Natural killer cell treated with Interleukin-12 subunit alpha and Interleukin-12 subunit beta and Interleukin-15 and Interleukin-18, amount 100 ng/mL, for 72 hours (primary cell): Measurements from ENCODE around the gene KBTBD2. TPM values are rescaled to one million over a fixed set of nuclear protein-coding genes. Genes with fewer than 3 reads are reported as not detected.
"Not testable (repeated sequence)": the region's sequence is repeated elsewhere in the genome, so short reads cannot be mapped to it uniquely, and the experiment has no call there.

ENCODE experiments used
- ATAC-seq, 2 donors: fragments of 150-1000 bp; cut with Tn5 transposase in 1 of 2; sonication (Bioruptor Pico), chemical (Tn5 transposase) in 1 of 2; 2 replicates each; pipeline ENCODE4 v1.10.0; 2021
- DNase-seq: peaks from one replicate; pipeline ENCODE4 v3.0.0; 2022; ENCODE audit warnings: low spot score
- H3K27ac Mint-ChIP-seq, 2 donors: 1 replicate in 1 of 2; 2 replicates in 1 of 2; pipeline ENCODE4 v1.8.0; 2022; ENCODE audit warnings: mixed read lengths in 2 of 2, mild to moderate bottlenecking in 1 of 2, moderate library complexity in 1 of 2
- H3K27me3 Mint-ChIP-seq, 2 donors: 1 replicate in 1 of 2; 2 replicates in 1 of 2; pipeline ENCODE4 v1.8.0; 2022; ENCODE audit warnings: mixed read lengths in 2 of 2
- H3K36me3 Mint-ChIP-seq: one replicate; pipeline ENCODE4 v1.8.0; 2022; ENCODE audit warnings: mixed read lengths
- H3K4me1 Mint-ChIP-seq, 2 donors: 1 replicate in 1 of 2; 2 replicates in 1 of 2; pipeline ENCODE4 v1.8.0; 2022; ENCODE audit warnings: low read depth in 2 of 2, mixed read lengths in 2 of 2, mild to moderate bottlenecking in 1 of 2
- H3K4me3 Mint-ChIP-seq: one replicate; pipeline ENCODE4 v1.8.0; 2022; ENCODE audit warnings: mixed read lengths
- H3K9me3 Mint-ChIP-seq: 2 replicates; pipeline ENCODE4 v1.8.0; 2022; ENCODE audit warnings: mixed read lengths
- total RNA-seq, 2 donors: library from RNA; stranded (reverse); gene quantifications; one replicate each; pipeline ENCODE4 v1.2.3, GENCODE V29; 2022

Gene KBTBD2
- total RNA-seq, 2 donors from 2014 or later: 36.3 to 38.8 TPM

DNA sequence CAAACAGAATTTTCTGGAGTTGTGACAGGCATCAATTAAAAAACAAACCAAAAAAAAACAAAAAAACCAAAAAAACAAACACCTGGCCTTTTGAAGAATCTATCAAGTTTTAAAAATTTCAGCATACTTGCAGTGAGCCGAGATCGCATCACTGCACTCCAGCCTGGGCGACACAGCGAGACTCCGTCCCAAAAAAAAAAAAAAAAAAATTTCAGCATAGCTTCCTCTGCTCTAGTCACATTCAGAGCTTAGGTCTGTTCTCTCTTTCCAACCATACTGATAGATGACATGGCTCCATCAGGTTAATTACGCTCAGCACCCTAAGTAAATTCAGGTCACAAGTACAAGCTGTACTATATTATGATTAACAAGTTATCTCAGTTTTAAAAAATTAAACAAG is 3.1 kb downstream of the KBTBD2 start:
- ATAC-seq: no peak
- Mint-ChIP-seq H3K9me3 (no peaks in the 10 kb centered on the region), H3K36me3 (peaks cover 12% of the 10 kb centered on the region), H3K27me3 (no peaks in the 10 kb centered on the region), H3K27ac (peak overlapping the region; percentile 90 to 94), H3K4me3 (peak overlapping the region; percentile 52), H3K4me1 (peaks cover 54 to 58% of the 10 kb centered on the region in 2 donors)
- DNase-seq: no peak

GRCh38 chr7:32887395-32887794 is 4.2 kb downstream of the KBTBD2 start:
- no peak for DNase-seq

GRCh38 chr7:32881074-32881982 is 10.2 kb downstream of the KBTBD2 start:
- Mint-ChIP-seq H3K36me3 (no peaks in the 10 kb centered on the region), H3K27ac (peak overlapping the region; percentile 22 to 47), H3K9me3 (no peaks in the 10 kb centered on the region), H3K4me1 (peaks cover 33 to 38% of the 10 kb centered on the region in 2 donors), H3K27me3 (no peaks in the 10 kb centered on the region), H3K4me3 (no peak overlapping the region)
- DNase-seq (no peak), ATAC-seq (no peak)

More at GRCh38 chr7:32887395-32887794, 4.2 kb downstream of the KBTBD2 start:
- H3K9me3 Mint-ChIP-seq: no peaks in the 10 kb centered on the region
- ATAC-seq: no peak
- H3K4me1 Mint-ChIP-seq: peaks cover 45 to 50% of the 10 kb centered on the region in 2 donors
- no peak overlapping the region for H3K4me3 Mint-ChIP-seq
- peak overlapping the region; percentile 58 to 90 for H3K27ac Mint-ChIP-seq
- H3K27me3 Mint-ChIP-seq: no peaks in the 10 kb centered on the region
- H3K36me3 Mint-ChIP-seq: peaks cover 12% of the 10 kb centered on the region

DNA sequence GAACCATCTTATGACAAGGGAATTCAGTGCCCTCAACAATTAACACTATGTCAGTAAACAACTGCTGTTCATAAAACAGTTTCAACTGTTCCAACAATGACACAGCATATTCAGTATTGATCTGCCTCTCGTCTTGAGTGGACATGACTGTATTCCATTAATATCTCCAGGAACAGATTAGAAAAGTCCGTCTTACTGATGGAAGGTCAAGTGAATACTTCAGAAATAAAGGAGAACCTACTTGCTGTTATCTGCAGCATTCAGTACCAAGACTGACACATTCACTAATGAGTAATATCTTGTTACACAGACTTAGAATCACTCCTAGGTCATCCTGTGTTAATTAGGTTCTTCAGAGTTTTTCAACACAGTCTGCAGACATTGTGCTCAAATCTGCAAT is 12.1 kb downstream of the KBTBD2 start:
- ATAC-seq (peak; percentile 61 to 63), DNase-seq (no peak)
- H3K9me3 Mint-ChIP-seq: no peaks in the 10 kb centered on the region
- peak overlapping the region; percentile 34 to 71 for H3K27ac Mint-ChIP-seq
- peaks cover 31 to 42% of the 10 kb centered on the region in 2 donors for H3K4me1 Mint-ChIP-seq
- no peaks in the 10 kb centered on the region for H3K27me3 Mint-ChIP-seq
- peak overlapping the region; percentile 57 for H3K4me3 Mint-ChIP-seq
- no peaks in the 10 kb centered on the region for H3K36me3 Mint-ChIP-seq

- not testable (repeated sequence) for H3K27me3 Mint-ChIP-seq, H3K36me3 Mint-ChIP-seq, DNase-seq, H3K9me3 Mint-ChIP-seq, H3K4me3 Mint-ChIP-seq, ATAC-seq
- Mint-ChIP-seq H3K27ac (peak overlapping the region in 1 of 2 donors; percentile 43), H3K4me1 (peaks cover 25 to 37% of the 10 kb centered on the region in 2 donors)
Measured at GRCh38 chr7:32878023-32878422, 13.5 kb downstream of the KBTBD2 start.

DNA sequence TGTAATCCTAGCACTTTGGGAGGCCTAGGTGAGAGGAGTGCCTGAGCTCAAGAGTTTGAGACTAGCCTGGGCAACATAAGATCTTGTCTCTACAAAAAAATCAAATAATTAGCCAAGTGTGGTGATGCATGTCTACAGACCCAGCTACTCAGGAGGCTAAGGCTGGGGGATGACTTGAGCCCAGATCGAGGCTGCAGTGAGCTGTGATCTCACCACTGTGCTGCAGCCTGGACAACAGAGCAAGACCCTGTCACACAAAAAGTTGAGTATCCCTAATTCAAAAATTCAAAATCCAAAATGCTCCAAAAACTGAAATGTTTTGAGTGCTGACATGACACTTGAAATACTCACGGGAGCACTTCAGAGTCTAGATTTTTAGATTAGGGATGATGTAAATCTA is 19.1 kb downstream of the KBTBD2 start:
- DNase-seq (no peak), ATAC-seq (no peak)
- Mint-ChIP-seq H3K4me1 (peaks cover 27% of the 10 kb centered on the region in 2 donors), H3K27me3 (no peaks in the 10 kb centered on the region), H3K4me3 (no peak overlapping the region), H3K36me3 (peaks cover 26% of the 10 kb centered on the region), H3K9me3 (no peaks in the 10 kb centered on the region), H3K27ac (no peak overlapping the region)

GRCh38 chr7:32871624-32872371 is 19.8 kb downstream of the KBTBD2 start:
- DNase-seq: no peak
- Mint-ChIP-seq H3K27ac (no peak overlapping the region), H3K9me3 (no peaks in the 10 kb centered on the region), H3K36me3 (peaks cover 26% of the 10 kb centered on the region), H3K4me3 (no peak overlapping the region), H3K4me1 (peaks cover 27% of the 10 kb centered on the region in 2 donors), H3K27me3 (no peaks in the 10 kb centered on the region)
- peak in 1 of 2 donors; percentile 60 for ATAC-seq

GRCh38 chr7:32870298-32870697 is 21.3 kb downstream of the KBTBD2 start:
- Mint-ChIP-seq H3K4me1 (peaks cover 26 to 34% of the 10 kb centered on the region in 2 donors), H3K36me3 (peaks cover 36% of the 10 kb centered on the region), H3K27me3 (no peaks in the 10 kb centered on the region), H3K27ac (peak overlapping the region in 1 of 2 donors; percentile 12), H3K9me3 (no peaks in the 10 kb centered on the region), H3K4me3 (no peak overlapping the region)
- no peak for ATAC-seq
- DNase-seq: no peak

GRCh38 chr7:32869716-32870115 is 21.8 kb downstream of the KBTBD2 start:
- peaks cover 23 to 34% of the 10 kb centered on the region in 2 donors for H3K4me1 Mint-ChIP-seq
- peaks cover 36% of the 10 kb centered on the region for H3K36me3 Mint-ChIP-seq
- peak overlapping the region in 1 of 2 donors; percentile 12 for H3K27ac Mint-ChIP-seq
- H3K4me3 Mint-ChIP-seq: no peak overlapping the region
- no peak for ATAC-seq
- DNase-seq: no peak
- H3K9me3 Mint-ChIP-seq: no peaks in the 10 kb centered on the region
- H3K27me3 Mint-ChIP-seq: no peaks in the 10 kb centered on the region

DNA sequence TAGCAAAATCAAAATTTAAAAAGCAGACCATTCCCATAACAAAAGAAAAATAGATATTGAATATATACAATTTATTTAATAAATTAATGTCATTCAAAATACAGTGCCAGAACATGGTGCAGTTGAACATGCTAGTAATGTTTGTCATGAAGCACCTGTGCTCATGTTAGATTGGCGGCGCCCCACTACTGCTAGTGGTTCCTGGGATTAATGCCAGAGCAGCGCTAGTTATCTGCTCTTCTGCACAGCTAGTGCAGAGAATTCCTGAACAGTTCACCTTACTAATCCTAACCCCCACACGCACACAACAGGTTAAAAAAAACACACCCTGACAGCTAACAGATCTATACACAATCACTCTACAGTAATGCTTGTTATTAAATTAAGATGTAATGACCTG is 23.4 kb downstream of the KBTBD2 start:
- Mint-ChIP-seq H3K36me3 (peaks cover 36% of the 10 kb centered on the region), H3K27ac (no peak overlapping the region), H3K4me1 (peaks cover 31 to 42% of the 10 kb centered on the region in 2 donors), H3K4me3 (no peak overlapping the region), H3K9me3 (no peaks in the 10 kb centered on the region), H3K27me3 (no peaks in the 10 kb centered on the region)
- DNase-seq: no peak
- no peak for ATAC-seq

GRCh38 chr7:32865448-32866030 is 26.0 kb downstream of the KBTBD2 start:
- H3K4me3 Mint-ChIP-seq: no peak overlapping the region
- DNase-seq: no peak
- no peaks in the 10 kb centered on the region for H3K9me3 Mint-ChIP-seq
- ATAC-seq: no peak
- peaks cover 27% of the 10 kb centered on the region for H3K36me3 Mint-ChIP-seq
- H3K4me1 Mint-ChIP-seq: peaks cover 32% of the 10 kb centered on the region in 2 donors
- no peaks in the 10 kb centered on the region for H3K27me3 Mint-ChIP-seq
- peak overlapping the region in 1 of 2 donors; percentile 22 for H3K27ac Mint-ChIP-seq

GRCh38 chr7:32863872-32864271 is 27.7 kb downstream of the KBTBD2 start:
- not testable (repeated sequence) for H3K27me3 Mint-ChIP-seq, H3K27ac Mint-ChIP-seq, DNase-seq, H3K4me3 Mint-ChIP-seq, H3K9me3 Mint-ChIP-seq, ATAC-seq
- Mint-ChIP-seq H3K36me3 (peaks cover 18% of the 10 kb centered on the region), H3K4me1 (peaks cover 31 to 33% of the 10 kb centered on the region in 2 donors)

DNA sequence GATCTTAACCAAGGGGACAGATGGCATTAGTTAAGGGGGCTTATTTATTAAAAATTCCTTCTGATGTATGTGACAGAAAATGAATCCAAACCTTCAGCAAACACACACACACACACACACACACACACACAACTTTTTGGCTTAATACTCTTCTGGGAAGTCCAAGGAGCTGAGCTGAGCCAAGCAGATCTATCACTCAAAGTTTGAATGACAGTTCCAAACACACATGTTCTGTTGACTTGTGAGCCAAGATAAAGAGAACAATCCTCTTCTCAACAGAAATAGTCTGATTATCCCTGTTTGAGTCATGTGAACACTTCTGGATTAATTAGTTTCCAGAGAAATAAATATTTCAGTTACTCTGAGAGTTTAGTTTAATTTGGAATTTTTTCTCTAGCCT is 31.5 kb downstream of the KBTBD2 start:
- Mint-ChIP-seq H3K4me3 (no peak overlapping the region), H3K4me1 (peaks cover 19 to 22% of the 10 kb centered on the region in 2 donors), H3K9me3 (no peaks in the 10 kb centered on the region), H3K36me3 (no peaks in the 10 kb centered on the region), H3K27me3 (no peaks in the 10 kb centered on the region), H3K27ac (no peak overlapping the region)
- ATAC-seq (no peak), DNase-seq (no peak)
